Progenitor cell of endocrine pancreas (in vitro differentiated cells): ENCODE results near the gene IQGAP2. TPM values are rescaled to one million over a fixed set of nuclear protein-coding genes. Genes with fewer than 3 reads are reported as not detected.

Source experiments
- DNase-seq: peaks from one replicate; pipeline ENCODE4 v3.0.0; 2021; ENCODE audit warnings: low spot score; ENCODE audit not compliant: unreplicated experiment
- H3K27ac Mint-ChIP-seq: 2 replicates; pipeline ENCODE4 v1.8.0; 2021; ENCODE audit warnings: mild to moderate bottlenecking, moderate library complexity, mixed read lengths
- H3K27me3 Mint-ChIP-seq: 2 replicates; pipeline ENCODE4 v1.8.0; 2021; ENCODE audit warnings: mixed read lengths
- H3K36me3 Mint-ChIP-seq: 2 replicates; pipeline ENCODE4 v1.8.0; 2022; ENCODE audit warnings: mixed read lengths; ENCODE audit not compliant: insufficient read depth
- H3K4me1 Mint-ChIP-seq: 2 replicates; pipeline ENCODE4 v1.8.0; 2021; ENCODE audit warnings: low read depth, mixed read lengths
- H3K4me3 Mint-ChIP-seq: 2 replicates; pipeline ENCODE4 v1.8.0; 2021; ENCODE audit warnings: low read depth, mild to moderate bottlenecking, moderate library complexity, mixed read lengths
- H3K9me3 Mint-ChIP-seq: 2 replicates; pipeline ENCODE4 v1.8.0; 2021; ENCODE audit warnings: low read depth, mixed read lengths
- CTCF ChIP-seq: fragments of 200-600 bp; sonication (generic); IDR thresholded peaks from one replicate; pipeline ENCODE4 v1.5.0; 2021; ENCODE audit warnings: antibody characterized with exemption, mild to moderate bottlenecking; ENCODE audit not compliant: unreplicated experiment
- total RNA-seq: library from RNA; stranded (reverse); gene quantifications from 2 replicates; pipeline ENCODE4 v1.2.1, GENCODE V29; 2021

The IQGAP2 gene
- total RNA-seq, 1 donor from 2014 or later = 16.7 TPM

DNA sequence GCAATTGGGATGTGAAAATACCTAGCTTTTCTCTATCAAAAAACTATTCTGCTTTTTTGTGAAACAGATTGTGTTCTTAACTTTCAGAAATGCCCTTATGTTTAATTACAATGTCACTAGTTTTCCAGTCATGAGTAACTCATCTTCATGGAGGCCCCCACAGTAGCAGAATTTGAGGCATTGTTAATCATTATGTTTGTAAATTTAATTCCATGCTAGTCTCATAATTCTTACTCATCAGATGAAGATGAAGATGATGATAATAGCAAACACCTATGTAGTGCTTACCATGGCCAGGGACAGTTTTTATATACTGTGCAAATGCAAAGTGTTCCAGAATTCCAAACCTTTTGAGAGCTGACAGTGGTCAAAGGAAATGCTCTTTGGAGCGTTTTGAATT, 285.1 kb downstream of the IQGAP2 start:
- no peak for DNase-seq
- Mint-ChIP-seq H3K4me1 (peaks cover 9% of the 10 kb centered on the region), H3K27me3 (no peaks in the 10 kb centered on the region), H3K27ac (no peak overlapping the region), H3K9me3 (peaks cover 3% of the 10 kb centered on the region), H3K4me3 (no peak overlapping the region), H3K36me3 (peaks cover 9% of the 10 kb centered on the region)
- no peak for TF ChIP-seq CTCF

GRCh38 chr5:76688836-76689235, 285.8 kb downstream of the IQGAP2 start:
- no peak for TF ChIP-seq CTCF
- H3K36me3 Mint-ChIP-seq = peaks cover 9% of the 10 kb centered on the region
- peaks cover 3% of the 10 kb centered on the region for H3K9me3 Mint-ChIP-seq
- H3K27me3 Mint-ChIP-seq = no peaks in the 10 kb centered on the region
- no peak overlapping the region for H3K4me3 Mint-ChIP-seq
- H3K4me1 Mint-ChIP-seq = peaks cover 9% of the 10 kb centered on the region
- no peak for DNase-seq
- H3K27ac Mint-ChIP-seq = no peak overlapping the region

GRCh38 chr5:76689321-76690036, 286.4 kb downstream of the IQGAP2 start:
- H3K4me1 Mint-ChIP-seq = peaks cover 6% of the 10 kb centered on the region
- TF ChIP-seq CTCF = no peak
- H3K27ac Mint-ChIP-seq = no peak overlapping the region
- H3K9me3 Mint-ChIP-seq = peaks cover 3% of the 10 kb centered on the region
- no peak overlapping the region for H3K4me3 Mint-ChIP-seq
- peaks cover 6% of the 10 kb centered on the region for H3K36me3 Mint-ChIP-seq
- no peak for DNase-seq
- no peaks in the 10 kb centered on the region for H3K27me3 Mint-ChIP-seq

GRCh38 chr5:76690037-76690679, 287.1 kb downstream of the IQGAP2 start:
- H3K27ac Mint-ChIP-seq = no peak overlapping the region
- TF ChIP-seq CTCF = no peak
- no peak overlapping the region for H3K4me3 Mint-ChIP-seq

GRCh38 chr5:76690704-76691466, 287.8 kb downstream of the IQGAP2 start:
- no peak overlapping the region for H3K27ac Mint-ChIP-seq
- no peak for TF ChIP-seq CTCF

More at GRCh38 chr5:76690037-76690679, 287.1 kb downstream of the IQGAP2 start:
- H3K36me3 Mint-ChIP-seq = peaks cover 6% of the 10 kb centered on the region
- peaks cover 6% of the 10 kb centered on the region for H3K4me1 Mint-ChIP-seq
- no peak for DNase-seq
- H3K27me3 Mint-ChIP-seq = no peaks in the 10 kb centered on the region
- peaks cover 3% of the 10 kb centered on the region for H3K9me3 Mint-ChIP-seq

More at GRCh38 chr5:76690704-76691466, 287.8 kb downstream of the IQGAP2 start:
- Mint-ChIP-seq H3K4me1 (peaks cover 6% of the 10 kb centered on the region), H3K27me3 (no peaks in the 10 kb centered on the region), H3K9me3 (no peaks in the 10 kb centered on the region), H3K36me3 (peaks cover 2% of the 10 kb centered on the region), H3K4me3 (no peak overlapping the region)
- no peak for DNase-seq
